NB4 (cell line): ENCODE results near the gene MRPL2.

Experiments
- TF ChIP-seq, protein P1 (sequence below): IDR thresholded peaks from one replicate; pipeline ENCODE4 v1.5.1; 2012; ENCODE audit warnings: low read depth, low read length
- TF ChIP-seq, protein P2 (sequence below): IDR thresholded peaks from 2 replicates; pipeline ENCODE4 v1.6.1; 2011; ENCODE audit warnings: low read depth, low read length

DNA sequence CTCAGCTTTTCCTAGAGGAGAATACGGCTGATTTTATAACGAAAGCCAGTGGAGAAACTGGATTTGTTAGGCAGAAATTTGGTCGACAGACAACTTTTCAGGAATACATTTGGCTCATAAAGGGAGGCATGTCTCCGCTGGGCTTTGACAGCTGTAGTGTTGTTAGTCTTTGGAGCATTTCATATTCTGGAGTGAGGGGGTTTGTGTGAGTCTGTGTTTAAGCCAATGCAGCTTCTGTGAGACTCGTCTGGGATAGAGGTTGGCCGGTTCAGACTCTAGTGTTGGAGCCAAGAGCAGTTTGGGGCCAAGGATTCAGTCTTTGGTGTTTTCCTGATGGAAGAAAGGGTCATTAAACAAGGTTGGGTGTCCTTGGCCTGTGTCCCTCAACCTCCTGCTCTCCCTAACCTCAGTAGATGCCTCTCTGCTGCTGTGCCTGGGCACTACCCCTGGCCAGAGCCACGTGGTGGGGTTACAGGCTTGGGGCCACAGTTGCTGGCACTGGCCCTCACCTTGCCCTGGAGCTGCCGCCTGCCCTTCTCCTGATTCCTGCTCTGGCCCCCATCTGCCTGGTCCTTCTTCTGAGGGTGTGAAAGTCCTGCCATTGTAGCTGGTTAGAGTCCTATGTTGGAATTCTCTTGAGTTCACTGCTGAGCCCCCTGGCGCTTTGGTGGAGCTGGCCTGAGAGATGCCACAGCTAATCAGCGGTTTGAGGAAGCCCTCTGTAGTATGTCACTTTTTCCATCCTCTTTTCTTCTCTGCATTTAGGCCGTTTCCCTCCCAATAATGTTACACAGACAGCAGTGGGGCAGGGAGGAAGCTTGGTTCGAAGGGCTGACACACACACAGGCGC is 23.8 kb upstream of the MRPL2 start:
- TF ChIP-seq, protein P1, sequence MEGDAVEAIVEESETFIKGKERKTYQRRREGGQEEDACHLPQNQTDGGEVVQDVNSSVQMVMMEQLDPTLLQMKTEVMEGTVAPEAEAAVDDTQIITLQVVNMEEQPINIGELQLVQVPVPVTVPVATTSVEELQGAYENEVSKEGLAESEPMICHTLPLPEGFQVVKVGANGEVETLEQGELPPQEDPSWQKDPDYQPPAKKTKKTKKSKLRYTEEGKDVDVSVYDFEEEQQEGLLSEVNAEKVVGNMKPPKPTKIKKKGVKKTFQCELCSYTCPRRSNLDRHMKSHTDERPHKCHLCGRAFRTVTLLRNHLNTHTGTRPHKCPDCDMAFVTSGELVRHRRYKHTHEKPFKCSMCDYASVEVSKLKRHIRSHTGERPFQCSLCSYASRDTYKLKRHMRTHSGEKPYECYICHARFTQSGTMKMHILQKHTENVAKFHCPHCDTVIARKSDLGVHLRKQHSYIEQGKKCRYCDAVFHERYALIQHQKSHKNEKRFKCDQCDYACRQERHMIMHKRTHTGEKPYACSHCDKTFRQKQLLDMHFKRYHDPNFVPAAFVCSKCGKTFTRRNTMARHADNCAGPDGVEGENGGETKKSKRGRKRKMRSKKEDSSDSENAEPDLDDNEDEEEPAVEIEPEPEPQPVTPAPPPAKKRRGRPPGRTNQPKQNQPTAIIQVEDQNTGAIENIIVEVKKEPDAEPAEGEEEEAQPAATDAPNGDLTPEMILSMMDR = no peak
- TF ChIP-seq, protein P2, sequence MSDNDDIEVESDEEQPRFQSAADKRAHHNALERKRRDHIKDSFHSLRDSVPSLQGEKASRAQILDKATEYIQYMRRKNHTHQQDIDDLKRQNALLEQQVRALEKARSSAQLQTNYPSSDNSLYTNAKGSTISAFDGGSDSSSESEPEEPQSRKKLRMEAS = no peak
